ENCODE results near the gene RNF166.

The RNF166 gene

GRCh38 chr16:88693420-88694177 is 12.6 kb downstream of the RNF166 start:
- Histone ChIP-seq H3K27me3 (replicated peaks; ENCODE audit: insufficient read depth, low read length) (no peaks in the 10 kb centered on the region), H3K9ac (ENCODE audit: low read length) (no peak overlapping the region), H3F3A (ENCODE audit: insufficient read depth, low read length) (no peaks in the 10 kb centered on the region), H3K4me1 (ENCODE audit: low read length) (no peaks in the 10 kb centered on the region), H3K27ac (ENCODE audit: low read length) (no peak overlapping the region), H3K36me3 (replicated peaks; ENCODE audit: insufficient read depth, low read length) (no peaks in the 10 kb centered on the region), H3K79me2 (ENCODE audit: low read length) (no peaks in the 10 kb centered on the region), H3K4me2 (ENCODE audit: low read depth, low read length) (no peak overlapping the region), H4K20me1 (ENCODE audit: insufficient read depth, low read length) (no peaks in the 10 kb centered on the region), H3K4me3 (ENCODE audit: low read length) (no peak overlapping the region), H3K9me2 (replicated peaks; ENCODE audit: insufficient read depth, low read length) (no peaks in the 10 kb centered on the region), H2AFZ (ENCODE audit: low read length) (no peak overlapping the region), H3K9me3 (replicated peaks; ENCODE audit: insufficient read depth, low read length) (no peaks in the 10 kb centered on the region)
- TF ChIP-seq EZH2 (optimal IDR thresholded peaks at IDR 0.05; ENCODE audit: low read depth, low read length) = no peak
- no peak for TF ChIP-seq EZH2phosphoT487 (IDR thresholded peaks at IDR 0.05; ENCODE audit: low read length)
- TF ChIP-seq, protein P1, sequence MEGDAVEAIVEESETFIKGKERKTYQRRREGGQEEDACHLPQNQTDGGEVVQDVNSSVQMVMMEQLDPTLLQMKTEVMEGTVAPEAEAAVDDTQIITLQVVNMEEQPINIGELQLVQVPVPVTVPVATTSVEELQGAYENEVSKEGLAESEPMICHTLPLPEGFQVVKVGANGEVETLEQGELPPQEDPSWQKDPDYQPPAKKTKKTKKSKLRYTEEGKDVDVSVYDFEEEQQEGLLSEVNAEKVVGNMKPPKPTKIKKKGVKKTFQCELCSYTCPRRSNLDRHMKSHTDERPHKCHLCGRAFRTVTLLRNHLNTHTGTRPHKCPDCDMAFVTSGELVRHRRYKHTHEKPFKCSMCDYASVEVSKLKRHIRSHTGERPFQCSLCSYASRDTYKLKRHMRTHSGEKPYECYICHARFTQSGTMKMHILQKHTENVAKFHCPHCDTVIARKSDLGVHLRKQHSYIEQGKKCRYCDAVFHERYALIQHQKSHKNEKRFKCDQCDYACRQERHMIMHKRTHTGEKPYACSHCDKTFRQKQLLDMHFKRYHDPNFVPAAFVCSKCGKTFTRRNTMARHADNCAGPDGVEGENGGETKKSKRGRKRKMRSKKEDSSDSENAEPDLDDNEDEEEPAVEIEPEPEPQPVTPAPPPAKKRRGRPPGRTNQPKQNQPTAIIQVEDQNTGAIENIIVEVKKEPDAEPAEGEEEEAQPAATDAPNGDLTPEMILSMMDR (IDR thresholded peaks at IDR 0.05; ENCODE audit: low read length) = no peak
- DNase-seq = no peak

GRCh38 chr16:88692861-88693260 is 13.3 kb downstream of the RNF166 start:
- H3K9ac ChIP-seq (ENCODE audit: low read length) = no peak overlapping the region

DNA sequence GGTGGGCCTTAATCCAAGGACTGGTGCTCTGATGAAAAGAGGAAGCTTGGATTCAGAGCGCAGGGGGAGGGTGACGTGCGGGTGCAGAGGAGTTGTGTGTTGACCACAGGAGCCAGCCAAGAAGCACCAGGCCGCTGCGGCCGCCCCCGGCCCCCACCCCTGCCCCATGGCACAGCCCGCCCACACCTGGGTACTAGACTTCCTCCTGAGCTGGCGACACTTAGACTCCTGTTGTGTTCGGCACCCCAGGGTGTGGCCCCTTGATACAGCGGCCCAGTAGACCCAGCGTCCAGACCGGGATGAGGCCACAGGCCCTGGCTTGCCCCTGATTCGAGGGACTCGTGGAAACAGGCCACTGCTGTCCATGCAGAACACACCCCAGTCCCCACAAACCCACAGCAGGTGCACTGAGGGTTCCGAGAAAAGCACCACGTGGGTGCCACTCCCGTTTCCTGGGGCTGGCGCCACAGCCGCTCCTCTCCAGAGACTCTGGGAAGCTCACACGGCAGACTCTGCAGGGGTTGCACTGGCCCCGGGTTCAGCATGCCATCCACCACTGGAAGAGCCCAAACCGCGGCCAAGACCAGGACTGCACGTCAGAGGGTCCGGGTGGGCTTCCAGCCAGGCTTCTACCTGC is 14.2 kb downstream of the RNF166 start:
- Histone ChIP-seq H2AFZ (ENCODE audit: low read length) (no peak overlapping the region), H3F3A (ENCODE audit: insufficient read depth, low read length) (no peaks in the 10 kb centered on the region), H3K27me3 (replicated peaks; ENCODE audit: insufficient read depth, low read length) (no peaks in the 10 kb centered on the region), H3K9ac (ENCODE audit: low read length) (no peak overlapping the region), H3K9me3 (replicated peaks; ENCODE audit: insufficient read depth, low read length) (no peaks in the 10 kb centered on the region), H3K36me3 (replicated peaks; ENCODE audit: insufficient read depth, low read length) (no peaks in the 10 kb centered on the region), H3K4me2 (ENCODE audit: low read depth, low read length) (no peak overlapping the region), H3K4me1 (ENCODE audit: low read length) (no peaks in the 10 kb centered on the region), H4K20me1 (ENCODE audit: insufficient read depth, low read length) (no peaks in the 10 kb centered on the region), H3K4me3 (ENCODE audit: low read length) (no peak overlapping the region), H3K9me2 (replicated peaks; ENCODE audit: insufficient read depth, low read length) (no peaks in the 10 kb centered on the region), H3K27ac (ENCODE audit: low read length) (no peak overlapping the region), H3K79me2 (ENCODE audit: low read length) (no peaks in the 10 kb centered on the region)
- DNase-seq = no peak
- no peak for TF ChIP-seq EZH2 (optimal IDR thresholded peaks at IDR 0.05; ENCODE audit: low read depth, low read length)
- no peak for TF ChIP-seq EZH2phosphoT487 (IDR thresholded peaks at IDR 0.05; ENCODE audit: low read length)
- TF ChIP-seq, protein P1 (IDR thresholded peaks at IDR 0.05; ENCODE audit: low read length) = no peak

More at GRCh38 chr16:88692861-88693260, 13.3 kb downstream of the RNF166 start:
- H3K36me3 ChIP-seq (replicated peaks; ENCODE audit: insufficient read depth, low read length) = no peaks in the 10 kb centered on the region
- H3K4me3 ChIP-seq (ENCODE audit: low read length) = no peak overlapping the region
- no peak overlapping the region for H2AFZ ChIP-seq (ENCODE audit: low read length)
- no peaks in the 10 kb centered on the region for H3K9me2 ChIP-seq (replicated peaks; ENCODE audit: insufficient read depth, low read length)
- no peak overlapping the region for H3K27ac ChIP-seq (ENCODE audit: low read length)
- no peak for TF ChIP-seq EZH2phosphoT487 (IDR thresholded peaks at IDR 0.05; ENCODE audit: low read length)
- no peak for TF ChIP-seq EZH2 (optimal IDR thresholded peaks at IDR 0.05; ENCODE audit: low read depth, low read length)
- TF ChIP-seq, protein P1 (IDR thresholded peaks at IDR 0.05; ENCODE audit: low read length) = no peak
- no peaks in the 10 kb centered on the region for H3F3A ChIP-seq (ENCODE audit: insufficient read depth, low read length)
- H3K27me3 ChIP-seq (replicated peaks; ENCODE audit: insufficient read depth, low read length) = no peaks in the 10 kb centered on the region
- no peaks in the 10 kb centered on the region for H4K20me1 ChIP-seq (ENCODE audit: insufficient read depth, low read length)
- DNase-seq = no peak
- no peaks in the 10 kb centered on the region for H3K4me1 ChIP-seq (ENCODE audit: low read length)
- no peaks in the 10 kb centered on the region for H3K79me2 ChIP-seq (ENCODE audit: low read length)
- no peak overlapping the region for H3K4me2 ChIP-seq (ENCODE audit: low read depth, low read length)
- H3K9me3 ChIP-seq (replicated peaks; ENCODE audit: insufficient read depth, low read length) = no peaks in the 10 kb centered on the region

Measured in MM.1S (cell line).